ENCODE measurements around the gene PPP2R2C.

Gene PPP2R2C

DNA sequence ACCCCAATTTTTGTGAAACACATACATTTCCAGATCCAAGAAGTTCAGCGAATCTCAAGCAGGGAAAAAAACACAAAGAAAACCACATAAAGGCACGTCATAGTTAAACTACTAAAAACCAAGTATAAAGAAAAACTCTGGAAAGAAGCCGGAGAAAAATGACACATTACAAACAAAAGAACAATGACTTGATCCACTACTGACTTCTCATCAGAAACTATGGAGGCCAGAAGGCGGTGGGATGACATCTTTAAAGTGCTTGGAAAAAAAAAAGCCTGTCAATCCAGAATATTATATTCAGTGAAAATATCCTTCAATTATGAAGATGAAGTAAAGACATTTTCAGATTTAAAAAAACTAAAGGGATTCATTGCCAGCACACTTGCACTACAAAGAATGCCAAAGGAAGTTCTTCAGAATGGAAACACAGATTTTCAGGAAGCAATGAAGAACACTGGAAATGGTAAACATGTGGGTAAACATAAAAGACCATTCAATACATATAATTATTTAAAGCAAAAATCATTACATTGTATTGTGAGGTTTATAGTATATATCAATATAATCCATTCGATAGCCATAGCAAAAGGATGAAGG lies 32.6 kb upstream of the PPP2R2C start:
- no peak for DNase-seq (ENCODE audit: insufficient read length, low spot score)
- no peak for FAIRE-seq
- TF ChIP-seq POU2F2 (IDR thresholded peaks at IDR 0.05; ENCODE audit: low read depth, low read length) = no peak
- no peak for TF ChIP-seq TAF1 (IDR thresholded peaks at IDR 0.05; ENCODE audit: low read depth, low read length)
- no peak for TF ChIP-seq POLR2AphosphoS5 (IDR thresholded peaks at IDR 0.05; ENCODE audit: low read depth, low read length)
- TF ChIP-seq PAX5 (IDR thresholded peaks at IDR 0.05; ENCODE audit: insufficient read depth, low read length, severe bottlenecking) = no peak
- no peak for TF ChIP-seq SPI1 (IDR thresholded peaks at IDR 0.05; ENCODE audit: low read depth, low read length)
- no peak for TF ChIP-seq POLR2A (IDR thresholded peaks at IDR 0.05; ENCODE audit: low read depth, low read length)

DNA sequence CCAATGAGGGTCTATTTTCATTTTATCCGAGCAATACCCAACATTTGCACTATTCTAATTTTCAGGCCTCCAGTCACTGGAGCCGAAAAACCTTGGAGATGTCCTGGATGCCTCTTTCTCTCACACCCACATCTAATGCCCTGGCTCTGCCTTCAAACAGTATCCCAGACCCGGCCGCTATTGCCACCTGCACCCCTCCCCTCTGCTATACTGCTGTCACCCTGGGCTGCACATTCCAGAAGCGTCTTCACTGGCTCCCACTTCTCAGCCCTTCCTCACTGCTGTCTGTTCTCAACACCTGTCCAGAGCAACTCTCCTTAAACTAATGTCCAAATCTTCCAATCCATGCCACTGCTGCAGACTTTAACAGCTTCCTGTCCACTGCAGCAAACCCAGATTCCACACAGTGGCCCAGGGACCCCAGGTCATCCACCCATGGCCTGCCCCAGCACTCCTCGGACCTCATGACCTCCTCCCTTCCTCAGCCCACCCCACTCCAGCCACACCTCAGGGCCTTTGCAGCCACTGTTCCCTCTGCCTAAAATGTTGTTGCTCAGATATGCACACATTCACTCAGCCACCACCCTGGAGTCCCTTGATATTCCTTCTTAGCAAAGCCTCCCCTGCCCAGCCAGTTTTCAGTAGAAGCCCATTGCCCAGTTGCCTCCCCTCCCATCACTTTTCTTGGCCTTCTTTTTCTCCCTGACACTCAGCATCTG lies 30.5 kb upstream of the PPP2R2C start:
- no peak for TF ChIP-seq PAX5 (IDR thresholded peaks at IDR 0.05; ENCODE audit: insufficient read depth, low read length, severe bottlenecking)
- TF ChIP-seq POLR2A (IDR thresholded peaks at IDR 0.05; ENCODE audit: low read depth, low read length) = no peak
- TF ChIP-seq POU2F2 (IDR thresholded peaks at IDR 0.05; ENCODE audit: low read depth, low read length) = no peak
- FAIRE-seq (no peak), DNase-seq (ENCODE audit: insufficient read length, low spot score) (no peak)

DNA sequence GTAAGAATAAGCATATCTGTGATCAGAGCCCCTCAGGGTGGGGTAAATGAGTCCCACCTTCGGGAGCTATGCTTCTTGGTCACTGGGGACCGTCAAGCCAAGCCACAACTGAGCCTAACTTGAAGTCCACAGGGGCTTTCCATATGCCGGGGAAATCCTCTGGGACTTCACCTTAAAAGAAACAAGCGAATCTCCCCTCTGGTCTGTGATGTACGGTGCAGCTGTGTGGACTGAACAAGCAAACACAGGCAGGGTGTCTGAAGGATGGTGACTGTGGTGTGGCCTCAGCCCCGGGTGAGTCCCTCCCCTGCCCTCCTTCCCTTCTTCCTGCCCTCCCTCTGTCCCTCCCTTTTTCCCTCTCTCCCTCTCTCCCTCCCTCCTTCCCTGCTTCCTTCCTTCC lies 29.7 kb upstream of the PPP2R2C start:
- DNase-seq (ENCODE audit: insufficient read length, low spot score) (no peak), FAIRE-seq (no peak)
- TF ChIP-seq POLR2AphosphoS5 (IDR thresholded peaks at IDR 0.05; ENCODE audit: low read depth, low read length) (no peak), SPI1 (IDR thresholded peaks at IDR 0.05; ENCODE audit: low read depth, low read length) (no peak), PAX5 (IDR thresholded peaks at IDR 0.05; ENCODE audit: insufficient read depth, low read length, severe bottlenecking) (no peak), POLR2A (IDR thresholded peaks at IDR 0.05; ENCODE audit: low read depth, low read length) (no peak), TAF1 (IDR thresholded peaks at IDR 0.05; ENCODE audit: low read depth, low read length) (no peak), POU2F2 (IDR thresholded peaks at IDR 0.05; ENCODE audit: low read depth, low read length) (no peak)

DNA sequence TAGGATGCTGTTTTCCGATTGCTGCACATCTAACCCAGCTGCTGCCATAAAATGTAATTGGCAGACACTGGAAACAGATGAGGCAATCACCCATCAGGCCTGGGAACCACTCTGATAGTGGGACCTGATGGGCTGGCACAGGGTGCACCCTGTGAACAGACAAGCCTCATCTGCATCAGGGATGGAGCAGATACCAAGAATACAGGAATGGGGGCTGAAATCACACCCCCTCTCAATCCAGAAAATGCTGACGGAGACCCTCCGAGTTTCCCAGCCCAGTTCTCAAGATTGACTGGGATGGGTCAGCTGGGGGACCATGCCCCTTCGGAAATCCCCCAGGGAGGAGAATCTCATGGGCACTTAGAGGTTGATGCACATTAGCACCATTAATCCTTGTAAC lies 28.8 kb upstream of the PPP2R2C start:
- FAIRE-seq (no peak), DNase-seq (ENCODE audit: insufficient read length, low spot score) (no peak)
- TF ChIP-seq POU2F2 (IDR thresholded peaks at IDR 0.05; ENCODE audit: low read depth, low read length) (no peak), POLR2AphosphoS5 (IDR thresholded peaks at IDR 0.05; ENCODE audit: low read depth, low read length) (no peak)

DNA sequence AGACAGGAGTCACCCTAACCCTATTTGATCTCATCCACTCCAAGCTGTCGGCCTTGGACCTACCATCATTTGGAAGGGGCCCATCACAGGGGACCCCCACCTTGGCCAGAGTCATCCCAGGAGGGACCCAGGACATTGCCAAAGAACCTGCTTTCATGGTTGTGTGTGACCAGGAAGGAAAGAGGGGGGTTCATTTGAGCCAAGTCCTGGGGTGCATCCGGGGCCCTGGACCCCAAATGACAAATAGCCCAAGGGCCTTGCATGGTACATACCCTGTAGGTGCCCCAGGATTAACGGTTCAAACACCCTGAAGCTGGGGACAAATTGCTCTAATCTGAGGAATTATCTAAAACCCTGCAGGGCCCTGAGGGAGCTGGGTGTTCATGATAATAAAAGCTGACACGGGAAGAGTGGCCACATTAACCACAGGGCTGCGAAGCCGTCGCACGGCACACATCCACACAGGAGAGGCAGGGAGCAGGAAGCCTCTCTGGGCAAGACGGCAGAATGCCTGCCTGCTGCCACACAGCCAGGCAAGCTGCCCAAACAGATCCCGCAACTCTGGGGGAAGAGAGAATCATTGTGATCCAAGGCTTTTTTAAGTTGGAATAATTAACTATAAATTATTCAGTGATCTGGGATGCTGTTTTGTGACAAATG lies 28.2 kb upstream of the PPP2R2C start:
- FAIRE-seq (no peak), DNase-seq (ENCODE audit: insufficient read length, low spot score) (no peak)
- TF ChIP-seq SPI1 (IDR thresholded peaks at IDR 0.05; ENCODE audit: low read depth, low read length) (no peak), POLR2A (IDR thresholded peaks at IDR 0.05; ENCODE audit: low read depth, low read length) (no peak), POU2F2 (IDR thresholded peaks at IDR 0.05; ENCODE audit: low read depth, low read length) (no peak), PAX5 (IDR thresholded peaks at IDR 0.05; ENCODE audit: insufficient read depth, low read length, severe bottlenecking) (no peak), POLR2AphosphoS5 (IDR thresholded peaks at IDR 0.05; ENCODE audit: low read depth, low read length) (no peak), TAF1 (IDR thresholded peaks at IDR 0.05; ENCODE audit: low read depth, low read length) (no peak)

DNA sequence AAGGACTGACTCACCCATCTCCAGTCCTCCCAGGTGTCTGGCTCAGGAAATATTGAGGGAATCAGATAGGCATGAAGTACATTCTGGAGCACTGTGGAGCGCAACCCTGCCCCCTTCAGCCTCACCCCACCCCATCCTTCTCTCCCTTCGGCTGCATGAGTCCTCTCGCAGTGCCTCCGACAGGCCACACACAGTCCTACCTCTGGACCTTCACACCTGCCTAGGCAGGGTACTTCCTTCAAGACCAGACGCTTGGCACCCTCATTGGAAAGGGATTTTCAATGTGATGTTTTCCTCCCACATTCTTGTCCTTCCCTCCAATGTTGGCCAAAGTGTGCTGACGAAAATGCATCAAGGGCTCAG lies 26.8 kb upstream of the PPP2R2C start:
- DNase-seq (ENCODE audit: insufficient read length, low spot score) (no peak), FAIRE-seq (no peak)
- TF ChIP-seq POU2F2 (IDR thresholded peaks at IDR 0.05; ENCODE audit: low read depth, low read length) (no peak), PAX5 (IDR thresholded peaks at IDR 0.05; ENCODE audit: insufficient read depth, low read length, severe bottlenecking) (no peak), POLR2AphosphoS5 (IDR thresholded peaks at IDR 0.05; ENCODE audit: low read depth, low read length) (no peak), POLR2A (IDR thresholded peaks at IDR 0.05; ENCODE audit: low read depth, low read length) (no peak), TAF1 (IDR thresholded peaks at IDR 0.05; ENCODE audit: low read depth, low read length) (no peak)

DNA sequence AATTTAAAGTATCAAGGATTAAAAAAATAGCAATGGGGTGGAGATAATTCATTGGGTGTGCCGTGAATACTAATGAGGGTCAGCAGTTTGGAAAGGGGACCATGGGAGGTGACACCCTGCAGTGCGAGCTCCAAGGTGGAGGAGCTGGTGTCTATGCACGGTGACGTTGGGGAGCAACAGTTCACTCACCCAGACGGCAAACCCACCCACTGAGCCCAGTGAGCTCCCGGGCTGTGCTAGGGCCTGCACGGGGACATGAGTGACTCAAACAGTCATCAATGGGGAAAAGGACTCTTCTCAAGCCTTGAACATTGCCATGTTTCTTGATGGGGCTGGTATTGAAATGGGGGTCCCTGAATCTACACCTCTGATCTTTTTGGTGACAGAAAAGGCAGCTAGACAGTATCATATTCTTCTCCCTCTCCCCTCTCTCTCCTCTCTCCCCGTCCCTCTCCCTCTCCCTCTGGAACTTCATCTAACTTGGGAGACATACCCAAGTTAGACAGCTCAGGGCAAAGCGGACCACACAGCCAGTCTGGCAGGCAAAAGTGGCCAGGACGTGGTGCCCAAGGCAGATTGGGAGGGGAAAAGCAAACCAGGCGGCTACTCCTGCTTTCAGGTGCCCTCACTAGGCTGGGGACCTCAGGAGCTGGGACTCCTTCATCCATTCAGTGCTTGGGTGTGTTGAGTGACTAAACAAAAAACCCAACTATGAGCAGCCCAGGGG lies 26.3 kb upstream of the PPP2R2C start:
- no peak for FAIRE-seq
- no peak for DNase-seq (ENCODE audit: insufficient read length, low spot score)
- TF ChIP-seq SPI1 (IDR thresholded peaks at IDR 0.05; ENCODE audit: low read depth, low read length) (no peak), PAX5 (IDR thresholded peaks at IDR 0.05; ENCODE audit: insufficient read depth, low read length, severe bottlenecking) (no peak), TAF1 (IDR thresholded peaks at IDR 0.05; ENCODE audit: low read depth, low read length) (no peak), POLR2AphosphoS5 (IDR thresholded peaks at IDR 0.05; ENCODE audit: low read depth, low read length) (no peak), POLR2A (IDR thresholded peaks at IDR 0.05; ENCODE audit: low read depth, low read length) (no peak), POU2F2 (IDR thresholded peaks at IDR 0.05; ENCODE audit: low read depth, low read length) (no peak)

DNA sequence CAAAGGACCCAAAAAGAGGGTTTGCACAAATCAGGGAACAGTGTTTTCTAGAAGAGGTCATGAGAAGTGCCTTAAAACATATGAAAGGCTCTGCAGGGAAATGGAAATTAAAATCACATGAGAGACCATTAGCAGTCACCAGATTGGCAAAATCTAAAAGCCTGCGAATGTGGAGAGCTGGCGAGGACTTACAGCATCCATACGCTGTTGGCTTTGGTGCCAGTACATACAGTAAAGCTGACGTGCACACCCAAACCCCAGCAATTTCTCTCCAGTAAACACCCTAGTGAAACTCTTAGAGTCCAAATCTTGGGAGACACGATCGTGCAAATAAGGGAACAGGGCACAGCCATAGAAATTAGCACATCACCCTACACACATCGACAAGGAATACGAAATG lies 25.4 kb upstream of the PPP2R2C start:
- DNase-seq (ENCODE audit: insufficient read length, low spot score) (no peak), FAIRE-seq (no peak)
- TF ChIP-seq POLR2AphosphoS5 (IDR thresholded peaks at IDR 0.05; ENCODE audit: low read depth, low read length) (no peak), SPI1 (IDR thresholded peaks at IDR 0.05; ENCODE audit: low read depth, low read length) (no peak), POU2F2 (IDR thresholded peaks at IDR 0.05; ENCODE audit: low read depth, low read length) (no peak), POLR2A (IDR thresholded peaks at IDR 0.05; ENCODE audit: low read depth, low read length) (no peak), TAF1 (IDR thresholded peaks at IDR 0.05; ENCODE audit: low read depth, low read length) (no peak), PAX5 (IDR thresholded peaks at IDR 0.05; ENCODE audit: insufficient read depth, low read length, severe bottlenecking) (no peak)

DNA sequence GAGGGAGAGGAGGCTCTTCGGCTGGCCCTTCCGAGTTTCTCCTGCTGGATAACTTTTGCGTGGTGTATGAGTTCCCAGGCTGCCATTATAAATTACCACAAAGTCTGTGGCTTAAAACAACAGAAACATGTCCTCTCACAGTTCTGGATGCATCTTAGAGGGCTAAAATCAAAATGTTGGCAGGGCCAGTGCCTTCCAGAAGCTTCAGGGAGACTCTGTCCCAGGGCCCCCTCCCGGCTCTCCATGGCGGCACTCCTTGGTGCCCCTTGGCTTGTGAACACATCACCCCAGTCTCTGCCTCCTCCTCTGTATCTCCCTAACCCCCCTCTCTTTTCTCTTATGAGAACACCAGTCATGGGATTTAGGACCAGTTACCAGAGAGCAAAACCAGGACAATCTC lies 23.3 kb upstream of the PPP2R2C start:
- no peak for DNase-seq (ENCODE audit: insufficient read length, low spot score)
- FAIRE-seq = no peak
- no peak for TF ChIP-seq POU2F2 (IDR thresholded peaks at IDR 0.05; ENCODE audit: low read depth, low read length)
- TF ChIP-seq TAF1 (IDR thresholded peaks at IDR 0.05; ENCODE audit: low read depth, low read length) = no peak
- no peak for TF ChIP-seq POLR2AphosphoS5 (IDR thresholded peaks at IDR 0.05; ENCODE audit: low read depth, low read length)
- TF ChIP-seq PAX5 (IDR thresholded peaks at IDR 0.05; ENCODE audit: insufficient read depth, low read length, severe bottlenecking) = no peak
- no peak for TF ChIP-seq POLR2A (IDR thresholded peaks at IDR 0.05; ENCODE audit: low read depth, low read length)
- no peak for TF ChIP-seq SPI1 (IDR thresholded peaks at IDR 0.05; ENCODE audit: low read depth, low read length)
